GM12892 (cell line): ENCODE results near the gene YPEL3.

Experiments
- POLR2A ChIP-seq: IDR thresholded peaks from 2 replicates; pipeline ENCODE4 v1.6.1; 2011; ENCODE audit warnings: low read depth, low read length, control low read depth
- POLR2AphosphoS5 ChIP-seq: IDR thresholded peaks from 2 replicates; pipeline ENCODE4 v1.6.1; 2011; ENCODE audit warnings: low read depth, low read length, control low read depth

GRCh38 chr16:30116291-30117207, 20.5 kb upstream of the YPEL3 start:
- TF ChIP-seq POLR2A (no peak), POLR2AphosphoS5 (no peak)
